Neuron (in vitro differentiated cells): ENCODE data around the gene STX3.
"Not testable (repeated sequence)": the region's sequence is repeated elsewhere in the genome, so short reads cannot be mapped to it uniquely, and the experiment has no call there.

Experiments used
- H2AFZ ChIP-seq: one replicate; pipeline ENCODE4 v1.6.1; 2013; ENCODE audit warnings: low read depth, mild to moderate bottlenecking, inconsistent platforms, low read length, moderate library complexity
- H3K27me3 ChIP-seq: one replicate; pipeline ENCODE4 v1.6.1; 2013; ENCODE audit warnings: low read length; ENCODE audit not compliant: insufficient read depth
- H3K36me3 ChIP-seq: one replicate; pipeline ENCODE4 v1.6.1; 2013; ENCODE audit warnings: low read length; ENCODE audit not compliant: insufficient read depth
- H3K4me1 ChIP-seq: one replicate; pipeline ENCODE4 v1.6.1; 2013; ENCODE audit warnings: low read length; ENCODE audit not compliant: insufficient read depth
- H3K4me3 ChIP-seq: 2 replicates; pipeline ENCODE4 v1.5.1; 2013; ENCODE audit warnings: mild to moderate bottlenecking, low read length, moderate library complexity
- H3K9me3 ChIP-seq: one replicate; pipeline ENCODE4 v1.6.1; 2013; ENCODE audit warnings: low read length

Gene STX3

GRCh38 chr11:59783632-59784090 lies 28.5 kb downstream of the STX3 start:
- no peak overlapping the region for H3K4me3 ChIP-seq
- no peaks in the 10 kb centered on the region for H3K4me1 ChIP-seq
- no peak overlapping the region for H2AFZ ChIP-seq
- H3K9me3 ChIP-seq = peaks cover 2% of the 10 kb centered on the region
- H3K27me3 ChIP-seq = peaks cover 2% of the 10 kb centered on the region
- no peaks in the 10 kb centered on the region for H3K36me3 ChIP-seq

DNA sequence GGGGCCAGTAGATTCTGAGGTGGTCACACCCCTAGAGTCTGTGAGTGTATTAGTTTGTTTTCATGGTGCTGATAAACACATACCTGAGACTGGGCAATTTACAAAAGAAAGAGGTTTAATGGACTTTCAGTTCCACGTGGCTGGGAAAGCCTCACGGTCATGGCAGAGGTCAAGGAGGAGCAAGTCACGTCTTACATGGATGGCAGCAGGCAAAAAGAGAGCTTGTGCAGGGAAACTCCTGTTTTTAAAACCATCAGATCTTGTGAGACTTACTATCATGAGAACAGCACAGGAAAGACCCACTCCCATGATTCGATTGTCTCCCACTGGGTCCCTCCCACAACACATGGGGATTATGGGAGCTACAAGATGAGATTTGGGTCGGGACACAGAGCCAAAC lies 29.3 kb downstream of the STX3 start:
- H3K4me3 ChIP-seq, H3K27me3 ChIP-seq, H3K36me3 ChIP-seq, H2AFZ ChIP-seq, H3K4me1 ChIP-seq, H3K9me3 ChIP-seq: not testable (repeated sequence)

GRCh38 chr11:59785818-59786217 lies 30.6 kb downstream of the STX3 start:
- H3K36me3 ChIP-seq = no peaks in the 10 kb centered on the region
- no peaks in the 10 kb centered on the region for H3K4me1 ChIP-seq
- H2AFZ ChIP-seq = no peak overlapping the region
- H3K9me3 ChIP-seq = peaks cover 2% of the 10 kb centered on the region
- H3K4me3 ChIP-seq = no peak overlapping the region
- H3K27me3 ChIP-seq = no peaks in the 10 kb centered on the region

DNA sequence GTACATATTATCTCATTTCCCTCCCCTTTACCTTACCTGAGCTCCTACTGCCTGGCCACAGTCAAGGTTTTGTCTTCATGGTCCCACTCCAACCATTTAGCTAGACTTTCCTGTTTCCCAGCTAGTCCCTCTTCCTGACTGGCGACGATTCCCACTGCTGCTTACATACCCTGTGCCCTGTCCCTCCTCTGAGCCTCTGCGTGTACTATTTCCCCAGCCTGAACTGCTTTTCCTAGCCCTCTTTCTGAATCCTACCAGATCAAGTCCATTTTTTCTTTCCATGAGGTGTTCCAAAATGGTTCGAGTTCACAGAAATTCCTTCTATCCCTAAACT lies 32.0 kb downstream of the STX3 start:
- Histone ChIP-seq H3K4me3 (no peak overlapping the region), H3K27me3 (no peaks in the 10 kb centered on the region), H3K4me1 (no peaks in the 10 kb centered on the region), H3K36me3 (no peaks in the 10 kb centered on the region), H3K9me3 (peaks cover 2% of the 10 kb centered on the region), H2AFZ (no peak overlapping the region)

GRCh38 chr11:59787816-59788215 lies 32.6 kb downstream of the STX3 start:
- Histone ChIP-seq H3K4me3 (no peak overlapping the region), H3K4me1 (no peaks in the 10 kb centered on the region), H3K36me3 (no peaks in the 10 kb centered on the region), H2AFZ (no peak overlapping the region), H3K27me3 (no peaks in the 10 kb centered on the region), H3K9me3 (peaks cover 2% of the 10 kb centered on the region)

- Histone ChIP-seq H3K9me3 (no peaks in the 10 kb centered on the region), H3K27me3 (no peaks in the 10 kb centered on the region), H2AFZ (no peak overlapping the region), H3K4me3 (no peak overlapping the region), H3K4me1 (no peaks in the 10 kb centered on the region), H3K36me3 (no peaks in the 10 kb centered on the region)
These were observed 36.5 kb downstream of the STX3 start for GRCh38 chr11:59791639-59792038.

- Histone ChIP-seq H3K4me1 (no peaks in the 10 kb centered on the region), H3K9me3 (no peaks in the 10 kb centered on the region), H2AFZ (no peak overlapping the region), H3K36me3 (no peaks in the 10 kb centered on the region), H3K27me3 (no peaks in the 10 kb centered on the region), H3K4me3 (no peak overlapping the region)
These were observed 37.3 kb downstream of the STX3 start for GRCh38 chr11:59792507-59792906.

GRCh38 chr11:59794417-59794816 lies 39.2 kb downstream of the STX3 start:
- H3K36me3 ChIP-seq = no peaks in the 10 kb centered on the region
- no peak overlapping the region for H3K4me3 ChIP-seq
- no peaks in the 10 kb centered on the region for H3K9me3 ChIP-seq
- H3K4me1 ChIP-seq = no peaks in the 10 kb centered on the region
- H2AFZ ChIP-seq = no peak overlapping the region
- no peaks in the 10 kb centered on the region for H3K27me3 ChIP-seq

DNA sequence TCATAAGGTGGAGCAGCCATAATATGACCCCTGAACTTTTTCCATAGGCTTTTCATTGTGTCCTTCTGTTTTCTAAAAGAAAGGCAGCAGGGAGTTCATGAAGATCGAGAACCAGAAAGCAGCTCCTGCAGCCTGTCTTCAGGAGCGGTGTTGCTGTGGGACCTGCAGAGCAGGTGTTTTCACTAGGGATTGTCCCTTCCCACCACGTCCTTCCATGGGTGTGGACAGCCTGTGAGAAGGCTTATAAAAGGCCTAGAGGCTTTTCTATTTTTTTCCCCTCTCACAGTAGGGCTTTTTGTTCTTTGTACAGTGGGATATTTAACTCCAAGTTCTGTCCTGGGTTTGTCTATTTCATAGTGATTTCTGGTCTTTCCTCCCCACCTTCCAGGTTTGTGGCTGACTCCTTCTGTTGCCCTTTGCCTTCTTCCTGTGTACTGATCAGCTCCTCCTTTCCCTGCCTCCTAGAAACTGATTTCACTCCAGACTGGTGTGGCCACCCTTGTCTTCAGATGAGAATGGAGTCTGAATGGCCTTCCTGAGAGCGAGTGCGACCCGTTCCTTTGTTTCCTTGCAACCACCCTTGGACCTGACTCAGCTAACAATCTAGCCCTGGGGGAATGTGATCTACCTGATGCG lies 45.3 kb downstream of the STX3 start:
- no peaks in the 10 kb centered on the region for H3K27me3 ChIP-seq
- no peak overlapping the region for H3K4me3 ChIP-seq
- no peaks in the 10 kb centered on the region for H3K9me3 ChIP-seq
- no peak overlapping the region for H2AFZ ChIP-seq
- peaks cover 1% of the 10 kb centered on the region for H3K36me3 ChIP-seq
- no peaks in the 10 kb centered on the region for H3K4me1 ChIP-seq

- Histone ChIP-seq H2AFZ (no peak overlapping the region), H3K4me1 (no peaks in the 10 kb centered on the region), H3K36me3 (peaks cover 7% of the 10 kb centered on the region), H3K9me3 (no peaks in the 10 kb centered on the region), H3K27me3 (no peaks in the 10 kb centered on the region), H3K4me3 (no peak overlapping the region)
These were observed 46.1 kb downstream of the STX3 start for GRCh38 chr11:59801160-59801706.

DNA sequence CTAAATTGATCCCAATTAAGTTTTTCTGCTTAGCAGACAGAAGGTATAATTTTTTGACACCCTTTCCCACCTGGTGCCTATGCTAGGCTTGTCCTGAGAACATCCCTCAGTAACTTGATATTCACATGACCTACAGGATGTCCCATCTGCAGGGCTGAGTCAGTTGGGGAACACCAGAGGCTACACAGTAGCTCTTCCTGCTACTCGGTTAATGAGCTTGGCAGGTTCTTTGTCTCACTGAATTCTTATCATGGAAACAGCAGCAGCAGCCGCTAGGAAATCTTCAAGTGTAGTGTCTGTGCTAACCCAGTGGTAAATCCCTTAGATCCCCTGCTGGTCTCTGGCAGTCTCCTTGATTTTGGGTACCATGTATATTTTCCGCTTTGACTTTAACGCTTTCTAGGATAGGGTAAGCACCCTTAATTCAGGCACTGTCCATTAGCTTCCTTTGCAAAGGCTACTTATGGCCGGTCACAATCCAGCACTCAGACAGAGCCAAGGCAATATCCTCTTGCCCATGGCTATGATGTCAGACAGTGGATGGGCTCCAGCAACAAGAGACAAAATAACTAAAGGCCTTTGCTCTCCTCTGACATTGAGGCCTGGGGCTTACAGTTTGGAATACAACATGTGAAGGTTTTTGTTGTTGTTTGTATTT lies 46.9 kb downstream of the STX3 start:
- Histone ChIP-seq H3K36me3 (peaks cover 16% of the 10 kb centered on the region), H3K4me1 (no peaks in the 10 kb centered on the region), H2AFZ (no peak overlapping the region)

DNA sequence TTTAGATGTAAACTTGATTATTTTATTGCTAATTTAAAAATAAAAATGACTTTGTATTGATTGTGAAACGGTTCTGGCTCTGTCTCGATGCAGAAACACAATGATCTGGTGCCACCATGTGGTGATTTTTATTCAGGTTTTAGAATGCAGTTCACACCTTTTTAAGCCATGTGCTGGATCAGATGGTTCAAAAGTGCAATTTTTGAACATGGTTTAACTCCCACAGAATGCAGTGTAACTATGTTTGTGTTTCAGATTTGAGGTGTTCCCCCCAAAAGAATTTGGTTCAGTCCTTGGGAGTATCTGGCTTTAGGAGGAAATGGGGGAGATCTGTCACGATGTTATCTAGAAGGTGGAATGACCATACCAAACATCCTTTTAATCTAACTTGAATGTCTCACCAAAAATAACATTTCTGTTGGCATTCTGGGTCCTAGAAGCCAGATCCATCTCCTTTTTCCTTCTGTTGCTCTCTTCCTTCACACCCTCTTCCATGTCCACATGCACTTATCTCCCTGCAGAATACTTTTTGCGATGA lies 47.5 kb downstream of the STX3 start:
- Histone ChIP-seq H3K36me3 (peaks cover 22% of the 10 kb centered on the region), H3K4me1 (no peaks in the 10 kb centered on the region), H3K4me3 (no peak overlapping the region), H2AFZ (no peak overlapping the region), H3K27me3 (no peaks in the 10 kb centered on the region), H3K9me3 (no peaks in the 10 kb centered on the region)

More for the DNA sequence above, 46.9 kb downstream of the STX3 start:
- H3K9me3 ChIP-seq = no peaks in the 10 kb centered on the region
- no peak overlapping the region for H3K4me3 ChIP-seq
- no peaks in the 10 kb centered on the region for H3K27me3 ChIP-seq

- H3K4me3 ChIP-seq = no peak overlapping the region
- H2AFZ ChIP-seq = no peak overlapping the region
- H3K4me1 ChIP-seq = no peaks in the 10 kb centered on the region
- H3K36me3 ChIP-seq = peaks cover 26% of the 10 kb centered on the region
- no peaks in the 10 kb centered on the region for H3K27me3 ChIP-seq
- no peaks in the 10 kb centered on the region for H3K9me3 ChIP-seq
These were observed 48.9 kb downstream of the STX3 start for GRCh38 chr11:59804061-59804460.
